ENCODE measurements around the gene MARCHF3.

GRCh38 chr5:127006744-127007143 is 23.6 kb downstream of the MARCHF3 start:
- no peak for TF ChIP-seq TEAD1 (CRISPR knock-in tag; IDR thresholded peaks at IDR 0.05)
- no peak for TF ChIP-seq SP1 (CRISPR knock-in tag; conservative IDR thresholded peaks at IDR 0.05)
- no peak for TF ChIP-seq NR3C1 (CRISPR knock-in tag; conservative IDR thresholded peaks at IDR 0.05; ENCODE audit: low read depth)

Measured in WTC11 (cell line).